CD4-positive, alpha-beta T cell treated with Interleukin-17A for 4 hours (primary cell): ENCODE measurements around the gene TMEM266.
"Not testable (repeated sequence)": the region's sequence is repeated elsewhere in the genome, so short reads cannot be mapped to it uniquely, and the experiment has no call there.

Source experiments
- DNase-seq: peaks from one replicate; pipeline ENCODE4 v3.0.0-alpha.2; 2020; ENCODE audit warnings: mixed read lengths

The TMEM266 gene

GRCh38 chr15:76059320-76060117 is at the start of gene TMEM266:
TSS of gene TMEM266 (plus strand) at chr15:76059985. CDS start at chr15:76134264, 74,279 bp downstream.
- peak; percentile 23 for DNase-seq

DNA sequence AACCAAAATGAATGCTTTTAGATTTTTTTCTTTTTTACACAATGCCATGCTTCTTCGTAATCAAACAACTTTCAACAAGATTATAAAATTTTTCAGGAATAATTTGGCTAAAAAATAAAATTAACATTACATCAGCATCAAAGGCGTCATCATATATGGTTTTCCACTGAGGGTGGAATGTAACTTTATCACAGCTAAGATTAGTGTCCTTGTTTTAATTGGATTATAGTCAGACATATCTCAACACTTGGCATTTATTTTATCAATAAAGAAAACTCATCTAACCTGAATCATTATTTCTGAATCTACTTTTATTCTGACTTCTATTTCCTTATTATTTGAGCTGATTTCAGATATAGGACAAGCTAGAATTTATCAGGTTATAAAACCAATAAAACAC is 49.2 kb upstream of the TMEM266 start:
- DNase-seq: no peak

DNA sequence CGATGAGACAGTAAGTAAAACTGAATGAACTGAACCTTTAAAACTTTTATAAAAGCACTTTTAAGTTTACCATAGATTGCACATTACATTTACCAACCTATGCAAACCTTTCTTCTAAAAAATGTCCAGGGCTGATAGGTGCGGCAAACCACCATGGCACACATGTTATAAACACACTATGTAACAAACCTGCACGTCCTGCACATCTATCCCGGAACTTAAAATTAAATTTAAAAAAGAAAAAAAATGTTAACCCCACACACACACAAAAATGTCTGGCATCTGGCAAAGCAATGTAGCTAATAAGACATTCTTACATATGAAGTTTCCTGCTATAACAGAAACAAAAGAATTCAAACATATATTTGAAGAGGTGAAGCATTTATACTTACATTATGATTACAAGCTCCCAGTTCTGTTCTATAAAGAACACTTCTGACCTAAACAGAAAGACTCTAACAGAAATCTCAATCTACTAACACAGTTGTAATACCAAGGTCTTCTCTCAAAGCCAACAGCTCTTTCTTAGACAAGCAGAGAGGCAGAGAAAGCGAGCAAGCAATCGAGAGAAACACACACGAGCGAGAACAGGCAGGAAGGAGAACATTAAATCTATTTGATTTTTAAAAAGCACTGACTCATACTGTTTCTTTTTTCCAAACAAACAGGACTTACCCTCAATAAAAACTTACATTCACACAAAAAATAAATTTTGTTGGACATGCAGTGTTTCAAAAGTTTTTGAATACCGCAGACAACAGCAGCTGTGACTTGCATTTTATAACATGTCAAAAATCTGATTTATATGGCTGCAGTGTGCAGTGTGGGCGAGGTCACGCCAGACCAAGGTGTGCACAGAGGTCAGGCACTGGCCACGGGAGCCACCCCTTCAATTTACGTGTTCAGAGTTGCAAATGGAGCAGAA is 47.9 kb upstream of the TMEM266 start, which contains the start of gene NRG4:
Gene NRG4, minus strand, starts transcription at position 798 of the 925 bp plus-strand sequence. CDS start 1,194 bp downstream, outside the sequence.
- DNase-seq: no peak

DNA sequence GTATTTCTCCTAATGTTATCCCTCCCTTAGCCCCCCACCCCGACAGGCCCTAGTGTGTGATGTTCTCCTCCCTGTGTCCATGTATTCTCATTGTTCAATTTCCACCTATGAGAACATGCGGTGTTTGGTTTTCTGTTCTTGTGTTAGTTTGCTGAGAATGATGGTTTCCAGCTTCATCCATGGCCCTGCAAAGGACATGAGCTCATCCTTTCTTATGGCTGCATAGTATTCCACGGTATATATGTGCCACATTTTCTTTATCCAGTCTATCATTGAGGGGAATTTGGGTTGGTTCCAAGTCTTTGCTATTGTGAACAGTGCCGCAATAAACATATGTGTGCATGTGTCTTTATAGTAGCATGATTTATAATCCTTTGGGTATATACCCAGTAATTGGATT is 46.3 kb upstream of the TMEM266 start:
- not testable (repeated sequence) for DNase-seq

- no peak for DNase-seq
Measured at GRCh38 chr15:76024021-76024768, 35.6 kb upstream of the TMEM266 start.

- DNase-seq: no peak
Measured at GRCh38 chr15:76032046-76032445, 27.7 kb upstream of the TMEM266 start.

GRCh38 chr15:76033438-76033837 is 26.3 kb upstream of the TMEM266 start:
- no peak for DNase-seq

DNA sequence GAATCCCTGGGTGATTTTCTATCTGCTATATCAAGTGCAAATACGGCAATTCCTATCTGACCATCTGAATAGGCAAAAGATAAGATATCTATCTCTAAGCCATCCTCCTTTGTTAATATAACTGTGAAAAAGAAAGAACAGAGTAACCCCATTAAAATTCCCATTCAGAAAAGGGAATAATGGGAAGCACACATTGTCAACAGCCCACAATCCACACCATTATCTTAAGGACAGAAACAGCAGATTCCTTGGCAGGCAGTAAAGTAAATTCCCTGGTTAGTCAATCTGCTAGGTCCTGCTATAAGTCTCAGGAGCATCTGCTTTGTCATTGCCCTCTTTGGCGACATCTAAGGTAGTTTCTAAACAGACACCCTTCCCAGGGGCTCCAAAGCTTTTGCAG is 25.7 kb upstream of the TMEM266 start:
- DNase-seq: no peak

DNA sequence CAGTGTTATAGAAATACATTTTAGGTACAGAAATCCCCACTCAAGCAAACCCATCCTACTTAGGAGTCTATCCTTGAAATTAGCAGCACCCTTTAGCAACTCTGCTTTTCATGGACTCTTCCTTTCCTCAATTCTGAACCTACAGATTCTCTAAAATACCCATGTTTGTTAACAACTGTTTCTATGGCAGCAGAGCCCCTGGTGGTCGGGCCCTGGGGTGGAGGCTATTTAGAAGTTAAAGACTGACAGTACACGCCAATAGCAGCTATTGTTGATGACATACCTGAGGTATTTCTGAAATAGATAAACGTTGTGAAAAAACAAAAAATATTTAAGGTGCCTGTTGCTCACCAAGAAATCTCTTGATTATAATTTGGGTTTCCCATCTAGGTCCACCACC is 24.2 kb upstream of the TMEM266 start:
- no peak for DNase-seq

DNA sequence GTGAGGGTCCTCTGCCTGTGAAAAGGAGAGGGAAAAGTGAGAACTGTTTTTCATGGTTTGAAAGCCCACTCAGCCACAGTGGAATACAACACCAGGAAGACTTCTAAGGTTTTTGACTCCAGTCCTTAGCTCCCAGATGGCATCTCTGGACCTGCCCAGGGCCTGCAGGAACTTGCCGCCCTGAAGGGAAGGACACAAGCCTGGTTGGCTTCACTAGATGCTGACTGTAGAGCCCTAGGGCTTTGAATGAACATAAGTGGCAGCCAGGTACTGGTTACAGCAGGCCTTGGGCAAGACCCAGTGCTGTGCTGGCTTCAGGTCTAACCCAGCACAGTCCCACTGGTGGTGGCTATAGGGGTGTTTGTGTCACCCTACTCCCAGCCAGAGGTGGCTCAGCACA is 21.3 kb upstream of the TMEM266 start:
- no peak for DNase-seq

GRCh38 chr15:76054201-76054600 is 5.6 kb upstream of the TMEM266 start:
- not testable (repeated sequence) for DNase-seq

DNA sequence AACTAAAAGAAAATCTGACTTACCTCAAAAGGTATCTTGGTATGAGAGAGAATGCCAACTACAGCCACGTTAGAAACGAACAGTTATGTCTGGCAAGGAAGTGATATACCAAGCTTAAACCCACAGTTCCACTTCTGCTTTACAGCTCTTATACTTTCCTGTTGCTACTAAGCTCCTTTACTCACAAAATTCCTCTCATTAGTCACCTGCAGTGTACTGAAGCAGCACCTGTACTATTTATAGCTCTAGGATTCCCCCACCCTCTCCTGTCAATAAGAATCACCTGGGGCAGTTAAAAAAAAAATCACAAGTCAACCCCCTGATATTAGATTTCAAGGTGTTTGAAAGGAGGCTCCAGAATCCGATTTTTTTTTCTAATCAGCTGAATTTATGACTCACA is 2.9 kb upstream of the TMEM266 start:
- DNase-seq: no peak

DNA sequence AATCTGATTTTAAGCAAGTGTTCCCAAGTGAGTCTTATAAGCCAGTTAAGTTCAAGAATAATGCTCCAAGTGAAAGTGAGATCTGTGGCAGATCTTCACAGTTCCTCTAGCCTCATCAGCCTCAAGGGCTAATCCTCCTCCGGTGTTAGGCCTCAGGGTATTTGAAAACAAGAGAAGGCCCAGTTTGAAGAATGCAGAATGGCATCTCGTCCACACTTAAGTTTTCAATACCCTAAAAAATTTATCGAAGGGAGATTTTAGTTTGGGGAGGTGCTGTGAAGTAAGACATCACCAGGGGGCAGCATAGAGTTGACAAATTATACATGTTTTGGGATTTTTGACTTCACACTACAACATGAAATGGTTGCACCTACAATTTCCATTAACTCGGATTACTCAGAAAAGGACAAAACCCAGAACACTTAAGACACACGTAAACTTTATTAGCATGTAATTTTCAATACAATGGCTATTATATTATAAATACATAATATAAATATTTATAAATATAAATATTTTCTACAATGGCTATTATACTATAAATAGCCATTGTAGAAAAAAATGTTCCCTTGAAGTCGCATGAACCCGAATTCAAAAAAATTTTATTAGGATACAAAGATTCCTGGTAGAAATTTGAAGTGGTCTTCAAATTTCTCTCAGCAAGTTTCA is 2.3 kb upstream of the TMEM266 start:
- DNase-seq: peak; percentile 56

DNA sequence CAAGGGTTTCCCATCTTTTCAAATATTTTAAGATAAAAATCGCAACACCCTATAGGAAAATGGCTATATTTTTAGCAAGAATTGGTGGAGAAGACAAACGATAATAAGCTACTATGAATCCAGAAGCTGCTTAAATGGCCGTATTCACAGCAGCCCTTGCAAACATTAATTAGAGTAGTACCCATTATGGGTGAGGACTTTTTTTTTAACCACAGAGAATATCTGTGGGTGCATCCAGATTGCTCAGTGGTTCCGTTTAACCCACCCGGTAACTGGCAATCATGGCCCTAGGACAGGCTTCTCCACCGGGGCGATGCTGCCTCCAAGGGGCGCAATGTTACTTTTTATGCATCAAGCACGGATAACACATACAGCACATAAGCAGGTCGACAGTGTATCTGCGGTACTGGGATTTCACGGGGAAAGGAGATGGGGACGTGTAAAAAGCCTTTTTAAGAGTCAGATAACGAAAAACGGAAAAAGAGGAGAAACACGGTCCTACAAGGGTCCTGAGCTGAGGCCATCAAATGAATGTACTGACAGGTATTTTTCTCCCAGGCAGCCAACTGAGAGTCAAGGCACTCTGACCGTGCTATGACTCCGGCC is 968 bp upstream of the TMEM266 start:
- DNase-seq: peak; percentile 5

DNA sequence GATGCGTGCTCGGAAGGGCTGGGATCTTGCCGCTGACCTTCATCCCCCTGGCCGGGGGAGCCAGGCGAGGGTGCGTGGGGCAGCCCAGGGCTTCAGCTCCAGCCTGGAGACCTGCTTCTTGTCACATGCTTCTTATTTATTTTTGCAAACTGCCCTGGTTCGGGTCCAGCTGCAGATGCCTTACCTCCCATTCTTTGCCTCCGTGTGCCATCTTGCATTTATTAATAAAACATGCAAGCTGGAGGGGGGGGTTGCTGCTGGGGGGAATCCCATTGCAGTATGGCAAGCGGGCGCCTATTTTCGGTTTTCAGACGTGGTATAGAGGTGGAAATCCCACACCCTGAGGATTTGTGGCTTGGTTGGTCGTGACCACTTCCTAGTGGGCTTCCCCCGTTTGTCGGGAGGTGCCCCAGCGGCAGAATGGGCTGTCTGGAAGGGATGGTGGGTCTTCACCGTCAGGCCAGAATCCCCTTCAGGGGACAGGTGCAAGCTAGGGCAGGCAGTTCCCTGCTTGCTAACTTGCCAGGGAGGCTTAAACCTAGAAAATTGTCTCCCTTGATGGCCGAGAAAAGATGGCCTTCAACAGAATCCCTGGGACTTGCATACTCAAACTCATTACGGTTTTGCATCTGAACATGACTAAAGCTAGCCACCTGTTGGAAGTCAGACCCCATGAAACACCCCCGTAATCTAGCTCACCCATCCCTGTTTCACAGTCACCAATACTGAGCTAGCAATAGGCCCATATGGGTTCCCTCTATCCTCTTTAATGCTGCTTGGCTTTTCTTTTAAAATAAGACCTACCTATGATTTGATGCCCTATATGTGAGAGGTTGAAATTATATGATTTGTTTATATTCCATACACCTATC is 569 bp downstream of the TMEM266 start:
- DNase-seq: peak; percentile 3

DNA sequence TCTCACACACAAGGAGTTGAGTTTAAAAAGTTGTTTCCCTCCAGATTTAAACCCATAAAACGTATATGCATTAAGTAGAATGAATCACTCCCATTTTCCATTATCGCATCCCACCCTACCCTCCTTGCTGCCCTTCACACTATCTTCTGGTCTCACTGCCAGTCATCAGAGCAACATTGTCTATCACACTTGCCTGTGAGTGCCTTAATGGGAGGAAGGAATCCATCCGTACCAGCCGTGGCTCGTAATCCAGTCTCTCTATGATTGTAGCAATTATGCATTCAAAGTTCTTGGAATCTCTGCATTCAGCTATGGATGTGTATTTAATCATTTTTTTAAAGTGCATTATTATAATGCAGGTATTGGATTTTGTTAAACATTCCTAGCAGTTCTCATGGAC is 1.9 kb downstream of the TMEM266 start:
- no peak for DNase-seq

DNA sequence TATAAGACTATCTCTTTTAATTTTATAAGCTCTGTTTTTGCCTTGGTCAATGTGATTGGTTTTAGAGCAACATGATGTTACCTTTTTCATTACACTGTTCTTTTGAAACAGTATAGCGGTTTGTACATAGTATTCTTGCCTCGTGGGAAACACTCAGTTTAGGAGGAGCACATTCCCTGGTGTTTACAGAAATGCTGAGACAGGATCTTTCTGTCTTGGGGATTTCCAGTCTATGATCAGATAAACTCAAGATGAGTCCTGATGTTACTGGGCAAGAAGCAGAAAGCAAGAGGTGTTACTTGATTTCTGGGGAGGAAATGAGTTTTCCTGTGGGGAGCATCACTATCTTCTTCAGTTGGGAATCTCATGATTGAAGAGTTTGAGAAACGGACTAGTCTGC is 2.5 kb downstream of the TMEM266 start:
- no peak for DNase-seq

GRCh38 chr15:76064375-76064774 is 4.6 kb downstream of the TMEM266 start:
- no peak for DNase-seq

DNA sequence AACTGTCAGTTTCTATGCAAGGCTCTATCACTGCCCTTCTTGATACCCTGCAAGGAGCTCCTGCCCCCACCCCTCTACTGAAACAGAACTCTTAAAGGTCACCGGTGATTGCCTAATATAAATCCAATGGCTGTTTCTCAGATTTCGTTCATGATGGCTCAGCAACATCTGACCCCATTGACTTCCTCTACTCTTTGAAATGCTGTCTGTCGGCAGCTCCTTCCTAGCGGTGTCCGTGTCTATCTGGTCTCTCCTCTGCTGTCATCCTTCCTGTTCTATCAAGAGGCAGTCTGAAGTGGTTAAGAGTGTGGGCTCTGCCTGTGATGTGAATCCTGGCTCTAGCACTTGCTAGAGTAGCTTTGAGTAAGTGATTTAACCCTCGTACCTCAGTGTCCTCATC is 5.5 kb downstream of the TMEM266 start:
- DNase-seq: peak; percentile 24

DNA sequence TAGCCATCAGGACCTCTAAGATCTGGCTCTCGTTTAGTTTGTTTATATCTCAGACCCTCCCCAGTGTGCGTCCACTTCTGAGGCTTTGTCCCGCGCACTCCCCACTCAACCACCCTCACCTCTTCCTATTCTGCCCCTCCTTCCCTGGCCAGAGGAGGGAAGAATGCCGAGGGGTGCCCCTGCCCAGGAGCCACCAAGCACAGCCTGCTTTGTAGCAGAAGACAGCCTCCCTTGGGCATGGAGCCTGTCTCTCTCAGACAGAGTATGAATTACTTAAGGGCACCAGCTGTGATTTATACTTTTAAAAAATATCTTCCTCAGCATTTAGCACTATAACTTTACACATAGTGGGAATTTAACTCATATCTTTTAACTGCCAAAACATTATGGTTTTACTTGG is 6.0 kb downstream of the TMEM266 start:
- no peak for DNase-seq

DNA sequence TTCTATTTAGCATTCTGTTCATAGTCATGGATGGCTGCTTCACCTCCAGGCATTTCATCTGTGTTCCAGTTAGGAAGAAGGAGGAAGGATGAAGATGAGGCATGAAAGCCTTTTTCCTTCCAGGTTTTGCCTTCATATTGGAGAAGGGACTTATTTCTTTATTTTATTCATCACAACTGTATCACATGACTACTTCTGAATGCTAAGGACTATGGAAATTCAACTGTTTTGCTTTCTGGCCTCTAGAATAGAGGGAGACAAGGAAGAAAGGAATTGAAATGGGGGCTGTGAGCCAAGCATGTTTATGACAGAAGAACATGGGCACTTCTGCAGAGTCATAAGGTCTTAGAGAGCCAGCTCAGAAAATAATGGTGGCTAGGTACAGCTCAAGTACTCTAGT is 10.4 kb downstream of the TMEM266 start:
- no peak for DNase-seq
